NCI-H1092 (cell line): ENCODE results near the gene USP40.
A peak's percentile ranks its signal among the peaks of the same experiment; 100 is the strongest.

Source experiments
- DNase-seq: peaks from one replicate; lab custom pipeline; 2025; lab: John Stamatoyannopoulos, UW

Gene USP40

GRCh38 chr2:233497692-233498091 lies 68.9 kb downstream of the USP40 start:
- DNase-seq: no peak

- no peak for DNase-seq
Observed at GRCh38 chr2:233495503-233496496, 70.8 kb downstream of the USP40 start.

GRCh38 chr2:233492751-233493150 lies 73.8 kb downstream of the USP40 start:
- no peak for DNase-seq

- no peak for DNase-seq
Observed at GRCh38 chr2:233492078-233492477, 74.5 kb downstream of the USP40 start.

- no peak for DNase-seq
Observed at GRCh38 chr2:233491326-233491725, 75.3 kb downstream of the USP40 start.

- DNase-seq: no peak
Observed at GRCh38 chr2:233490831-233491230, 75.8 kb downstream of the USP40 start.

- DNase-seq: no peak
Observed at GRCh38 chr2:233489666-233490065, 76.9 kb downstream of the USP40 start.

GRCh38 chr2:233489143-233489542 lies 77.4 kb downstream of the USP40 start:
- DNase-seq: no peak

GRCh38 chr2:233487748-233488345 lies 78.7 kb downstream of the USP40 start:
- DNase-seq: no peak

- no peak for DNase-seq
Observed at GRCh38 chr2:233486778-233487552, 79.6 kb downstream of the USP40 start.

- no peak for DNase-seq
Observed at GRCh38 chr2:233486357-233486756, 80.2 kb downstream of the USP40 start.

- no peak for DNase-seq
Observed at GRCh38 chr2:233485726-233486125, 80.9 kb downstream of the USP40 start.

GRCh38 chr2:233482616-233483015 lies 84.0 kb downstream of the USP40 start:
- DNase-seq: no peak

GRCh38 chr2:233481368-233482142 lies 85.0 kb downstream of the USP40 start:
- no peak for DNase-seq

- peak; percentile 43 for DNase-seq
Observed at GRCh38 chr2:233480490-233481202, 85.9 kb downstream of the USP40 start.

- DNase-seq: no peak
Observed at GRCh38 chr2:233479616-233480489, 86.7 kb downstream of the USP40 start.

GRCh38 chr2:233477548-233478433 lies 88.8 kb downstream of the USP40 start:
- no peak for DNase-seq

- DNase-seq: no peak
Observed at GRCh38 chr2:233476651-233477547, 89.7 kb downstream of the USP40 start.
